Measurements from ENCODE around the gene KCNF1.

- TF ChIP-seq POLR2A (IDR thresholded peaks at IDR 0.05): no peak
- no peak for TF ChIP-seq CTCF (IDR thresholded peaks at IDR 0.05)
These were observed 43.0 kb upstream of the KCNF1 start for GRCh38 chr2:10868465-10869314.

All from esophagus squamous epithelium (tissue), 4 donors.